Measurements from ENCODE around the gene TSFM. TPM values are rescaled to one million over a fixed set of nuclear protein-coding genes. Genes with fewer than 3 reads are reported as not detected.
A peak's percentile ranks its signal among the peaks of the same experiment; 100 is the strongest.

The TSFM gene
- total and polyA plus RNA-seq, 4 donors = 17.1 to 40.0 (median 26.0) TPM

DNA sequence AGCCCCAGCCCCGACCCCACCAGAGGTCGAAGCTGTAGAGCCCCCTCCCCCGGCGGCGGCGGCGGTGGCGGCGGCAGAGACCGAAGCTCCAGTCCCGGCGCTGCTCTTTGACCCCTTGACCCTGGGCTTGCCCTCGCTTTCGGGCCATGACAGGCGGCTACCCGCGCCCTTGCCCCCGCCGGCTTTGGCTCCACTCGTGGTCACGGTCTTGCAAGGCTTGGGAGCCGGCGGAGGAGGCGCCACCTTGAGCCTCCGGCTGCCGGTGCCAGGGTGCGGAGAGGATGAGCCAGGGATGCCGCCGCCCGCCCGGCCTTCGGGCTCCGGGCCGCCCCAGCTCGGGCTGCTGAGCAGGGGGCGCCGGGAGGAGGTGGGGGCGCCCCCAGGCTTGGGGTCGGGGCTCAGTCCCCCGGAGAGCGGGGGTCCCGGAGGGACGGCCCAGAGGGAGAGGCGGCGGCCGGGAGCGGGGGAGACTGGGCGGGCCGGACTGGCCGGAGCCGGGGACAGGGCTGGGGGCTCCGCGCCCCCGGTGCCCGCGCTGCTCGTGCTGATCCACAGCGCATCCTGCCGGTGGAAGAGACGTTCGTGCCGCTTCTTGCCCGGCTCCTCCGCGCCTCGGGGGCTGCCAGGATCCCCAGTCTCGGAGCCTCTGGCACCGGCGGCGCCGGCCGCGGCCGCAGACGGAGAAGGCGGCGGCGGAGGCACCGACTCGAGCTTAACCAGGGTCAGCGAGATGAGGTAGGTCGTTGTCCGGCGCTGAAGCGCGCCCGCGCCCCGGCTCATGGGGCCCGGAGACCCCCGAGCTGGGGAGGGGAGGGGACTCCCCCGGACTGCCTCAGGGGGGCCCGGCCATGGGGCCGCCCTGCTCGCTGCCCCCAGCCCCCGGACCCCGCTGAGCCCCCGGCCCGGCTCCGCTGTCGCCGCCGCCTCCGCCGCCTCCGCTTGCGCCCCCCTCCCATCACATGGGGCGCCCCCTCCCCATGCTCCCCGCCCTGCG is 44.8 kb upstream of the TSFM start:
- DNase-seq = peak in 2 of 3 donors; percentile 41 to 50

DNA sequence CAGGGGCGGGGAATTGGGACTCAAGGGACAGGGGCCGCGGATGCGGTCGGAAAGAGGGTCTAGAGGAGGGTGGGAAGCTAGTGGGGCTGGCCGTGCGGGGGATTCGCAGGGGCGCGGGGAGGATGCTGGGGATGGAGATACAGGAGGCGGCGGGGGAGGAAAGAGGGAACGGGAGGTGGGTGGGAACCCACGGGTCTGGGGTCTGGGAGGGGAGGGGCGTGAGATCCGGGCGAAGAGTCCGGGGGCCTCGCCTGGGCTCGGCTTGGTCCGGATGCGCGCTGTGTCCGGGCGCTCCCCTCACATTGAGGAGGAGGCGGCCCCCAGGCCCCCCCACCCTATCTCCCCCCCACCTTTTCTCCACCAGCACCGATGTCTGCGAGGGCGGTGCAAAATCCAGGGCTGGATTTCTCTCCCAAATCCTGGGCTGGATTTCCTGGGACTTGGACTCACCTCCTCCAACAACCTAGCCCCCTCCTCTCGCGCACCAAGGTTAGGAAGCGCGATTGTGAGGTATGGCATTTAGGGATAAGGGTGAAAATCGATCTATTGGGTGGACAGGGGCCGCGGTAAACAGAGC is 43.8 kb upstream of the TSFM start, which contains the start of gene AGAP2:
Gene AGAP2, minus strand, starts transcription at position 82 of the 577 bp plus-strand sequence. CDS start 496 bp downstream, outside the sequence.
- ATAC-seq (ENCODE audit: insufficient read depth, low FRiP score) = no peak
- peaks cover 0 to 80% (median 70%) of the 10 kb centered on the region in 3 donors for H3K27me3 ChIP-seq (ENCODE audit: control insufficient read depth in 3 of 3, insufficient read depth in 3 of 3, low read length in 2 of 3)
- peak in 2 of 3 donors; percentile 24 to 45 for DNase-seq
- peaks cover 0 to 9% (median 6%) of the 10 kb centered on the region in 5 donors for H3K4me1 ChIP-seq (ENCODE audit: control insufficient read depth in 5 of 5, insufficient read depth in 5 of 5, low read length in 5 of 5)
- no peak within 1 kb of the TSS for H3K4me3 ChIP-seq
- H3K9me3 ChIP-seq (ENCODE audit: control insufficient read depth in 4 of 4, insufficient read depth in 3 of 4, low read length in 3 of 4) = no peaks in the 10 kb centered on the region
- H3K9ac ChIP-seq (ENCODE audit: insufficient read depth in 1 of 2, low read length in 2 of 2) = no peak within 1 kb of the TSS
- no peak within 1 kb of the TSS for H3K27ac ChIP-seq (ENCODE audit: low read depth in 1 of 2, low read length in 1 of 2)
- no peak for TF ChIP-seq CTCF (IDR thresholded peaks at IDR 0.05; ENCODE audit: control extremely low read depth, extremely low read depth)
- 23 to 50% methylated on average over 26 to 36 of the region's 36 CpGs for WGBS, 2 donors
- H3K36me3 ChIP-seq (ENCODE audit: control insufficient read depth in 4 of 4, insufficient read depth in 4 of 4, low read length in 4 of 4) = peaks cover 0 to 1% (median 0%) of the 10 kb centered on the region in 4 donors

More for the DNA sequence above, 44.8 kb upstream of the TSFM start:
- Histone ChIP-seq H3K36me3 (ENCODE audit: control insufficient read depth in 4 of 4, insufficient read depth in 4 of 4, low read length in 4 of 4) (peaks cover 0 to 1% (median 0%) of the 10 kb centered on the region in 4 donors), H3K9me3 (ENCODE audit: control insufficient read depth in 4 of 4, insufficient read depth in 3 of 4, low read length in 3 of 4) (no peaks in the 10 kb centered on the region), H3K4me3 (no peak overlapping the region), H3K27me3 (ENCODE audit: control insufficient read depth in 3 of 3, insufficient read depth in 3 of 3, low read length in 2 of 3) (peaks cover 0 to 90% (median 79%) of the 10 kb centered on the region in 3 donors), H3K9ac (ENCODE audit: insufficient read depth in 1 of 2, low read length in 2 of 2) (no peak overlapping the region), H3K27ac (ENCODE audit: low read depth in 1 of 2, low read length in 1 of 2) (no peak overlapping the region), H3K4me1 (ENCODE audit: control insufficient read depth in 5 of 5, insufficient read depth in 5 of 5, low read length in 5 of 5) (peaks cover 0 to 9% (median 6%) of the 10 kb centered on the region in 5 donors)
- no peak for ATAC-seq (ENCODE audit: insufficient read depth, low FRiP score)
- WGBS, 2 donors = 36 to 66% methylated on average over 87 to 110 of the region's 110 CpGs
- no peak for TF ChIP-seq CTCF (IDR thresholded peaks at IDR 0.05; ENCODE audit: control extremely low read depth, extremely low read depth)

DNA sequence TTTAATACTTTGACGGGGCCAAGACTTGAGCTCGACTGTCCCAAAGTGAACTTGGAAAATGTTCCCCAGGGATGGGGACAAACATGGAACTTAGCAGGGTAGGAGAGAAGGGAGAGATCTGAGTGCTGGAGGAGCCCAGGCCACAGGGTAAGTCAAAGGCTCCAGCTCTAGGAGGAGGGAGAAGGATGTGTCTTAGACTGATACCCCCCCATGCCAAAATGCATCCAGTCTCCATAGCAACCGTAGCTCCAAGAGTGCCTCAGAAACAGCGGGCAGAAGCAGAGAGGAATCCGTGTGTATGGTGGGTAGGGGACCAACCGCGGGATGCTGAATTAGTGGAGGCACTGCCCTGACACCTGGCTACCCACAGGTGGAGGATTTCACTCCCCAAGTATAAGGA is 43.2 kb upstream of the TSFM start:
- DNase-seq (no peak), ATAC-seq (ENCODE audit: insufficient read depth, low FRiP score) (no peak)
- H3K27ac ChIP-seq (ENCODE audit: low read depth in 1 of 2, low read length in 1 of 2) = no peak overlapping the region
- H3K9ac ChIP-seq (ENCODE audit: insufficient read depth in 1 of 2, low read length in 2 of 2) = no peak overlapping the region
- peaks cover 0 to 1% (median 0%) of the 10 kb centered on the region in 4 donors for H3K36me3 ChIP-seq (ENCODE audit: control insufficient read depth in 4 of 4, insufficient read depth in 4 of 4, low read length in 4 of 4)
- TF ChIP-seq CTCF (IDR thresholded peaks at IDR 0.05; ENCODE audit: control extremely low read depth, extremely low read depth) = no peak
- peaks cover 0 to 13% (median 6%) of the 10 kb centered on the region in 5 donors for H3K4me1 ChIP-seq (ENCODE audit: control insufficient read depth in 5 of 5, insufficient read depth in 5 of 5, low read length in 5 of 5)
- peaks cover 0 to 73% (median 63%) of the 10 kb centered on the region in 3 donors for H3K27me3 ChIP-seq (ENCODE audit: control insufficient read depth in 3 of 3, insufficient read depth in 3 of 3, low read length in 2 of 3)
- 36 to 60% methylated on average over 7 of the region's 7 CpGs for WGBS, 2 donors
- no peaks in the 10 kb centered on the region for H3K9me3 ChIP-seq (ENCODE audit: control insufficient read depth in 4 of 4, insufficient read depth in 3 of 4, low read length in 3 of 4)
- H3K4me3 ChIP-seq = no peak overlapping the region

Measured in lung (tissue), 12 donors.